ENCODE results near the gene MSANTD3.

The MSANTD3 gene

DNA sequence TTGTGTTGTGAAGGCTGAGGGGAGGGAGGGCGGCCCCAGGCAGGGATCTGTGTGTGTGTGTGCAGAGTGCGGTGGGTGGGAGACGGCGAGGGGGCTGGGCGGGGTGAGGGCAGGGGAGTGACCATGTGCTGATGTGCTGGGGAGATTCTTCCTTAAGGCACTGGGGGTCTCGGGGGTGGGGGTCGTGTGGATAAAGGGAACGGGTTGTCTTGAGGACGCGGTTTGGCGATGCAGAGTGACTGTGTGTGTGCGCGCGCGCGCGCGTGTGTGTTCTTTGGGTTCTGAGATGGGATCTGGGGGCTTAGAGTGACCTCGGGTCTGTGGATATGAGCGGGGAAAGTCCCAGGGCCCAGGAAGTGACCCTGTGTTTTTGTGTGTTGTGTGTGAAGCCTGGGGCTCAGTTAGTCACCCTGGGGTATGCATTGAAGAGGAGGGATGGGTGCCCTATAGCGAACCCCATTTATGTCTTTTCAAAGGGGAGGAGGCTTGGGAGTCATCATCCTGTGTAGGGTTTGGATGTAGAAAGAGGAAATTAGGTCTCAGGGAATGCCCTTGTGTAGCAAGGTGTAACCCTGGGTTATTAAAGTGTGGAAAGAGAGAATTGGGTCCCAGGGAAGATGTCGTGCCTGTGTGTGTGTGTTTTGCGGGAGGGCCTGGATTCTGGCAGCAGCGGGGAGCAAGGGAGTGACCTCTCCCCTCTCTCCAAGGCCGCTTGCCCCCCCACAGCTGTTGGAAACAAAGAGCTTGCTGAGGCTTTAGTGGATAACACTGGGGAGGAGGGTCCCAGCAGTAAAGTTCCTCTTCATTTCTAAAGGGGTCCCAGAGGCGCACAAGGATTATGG is 47.4 kb downstream of the MSANTD3 start:
- Histone ChIP-seq H3K9ac (ENCODE audit: low read length) (no peak overlapping the region), H3K36me3 (ENCODE audit: control insufficient read depth in 1 of 2, insufficient read depth in 2 of 2, low read depth in 1 of 2, low read length in 2 of 2) (no peaks in the 10 kb centered on the region), H2BK12ac (ENCODE audit: low read length in 2 of 2) (no peak overlapping the region), H3K4ac (ENCODE audit: low read depth in 1 of 2, low read length in 2 of 2) (no peak overlapping the region), H3K4me1 (ENCODE audit: control insufficient read depth, insufficient read depth, low read depth, low read length) (peaks cover 7% of the 10 kb centered on the region), H2AK5ac (ENCODE audit: low read length, severe bottlenecking) (no peak overlapping the region), H3K18ac (ENCODE audit: low read depth in 1 of 2, low read length in 2 of 2) (peak overlapping the region in 1 of 2 experiments; percentile 16), H2AFZ (ENCODE audit: low read depth, low read length) (no peak overlapping the region), H3K79me1 (replicated peaks; ENCODE audit: low read length, poor library complexity, severe bottlenecking) (peaks cover 17% of the 10 kb centered on the region), H4K91ac (ENCODE audit: low read length) (no peak overlapping the region), H3K27me3 (ENCODE audit: control insufficient read depth in 1 of 2, insufficient read depth in 1 of 2, low read length in 2 of 2) (peaks cover 0 to 5% of the 10 kb centered on the region in 2 experiments), H3K14ac (ENCODE audit: low read length in 2 of 2) (no peak overlapping the region), H3K4me3 (ENCODE audit: insufficient read depth in 1 of 2, low read depth in 1 of 2, low read length in 2 of 2) (peak overlapping the region; percentile 82), H2BK5ac (ENCODE audit: low read depth, low read length, poor library complexity, severe bottlenecking) (no peak overlapping the region), H4K8ac (ENCODE audit: low read length) (no peak overlapping the region), H3K9me3 (ENCODE audit: control insufficient read depth, low read length) (no peaks in the 10 kb centered on the region), H3K23ac (ENCODE audit: low read length in 2 of 2) (no peak overlapping the region), H3K4me2 (ENCODE audit: low read length, poor library complexity, severe bottlenecking) (peak overlapping the region; percentile 99), H3K27ac (ENCODE audit: low read length, poor library complexity, severe bottlenecking) (no peak overlapping the region), H2BK15ac (ENCODE audit: low read depth, poor library complexity, severe bottlenecking) (no peak overlapping the region), H2BK120ac (ENCODE audit: low read depth, low read length) (no peak overlapping the region)
- WGBS = 15% methylated on average over 26 of the region's 26 CpGs
- peak; percentile 14 for DNase-seq

DNA sequence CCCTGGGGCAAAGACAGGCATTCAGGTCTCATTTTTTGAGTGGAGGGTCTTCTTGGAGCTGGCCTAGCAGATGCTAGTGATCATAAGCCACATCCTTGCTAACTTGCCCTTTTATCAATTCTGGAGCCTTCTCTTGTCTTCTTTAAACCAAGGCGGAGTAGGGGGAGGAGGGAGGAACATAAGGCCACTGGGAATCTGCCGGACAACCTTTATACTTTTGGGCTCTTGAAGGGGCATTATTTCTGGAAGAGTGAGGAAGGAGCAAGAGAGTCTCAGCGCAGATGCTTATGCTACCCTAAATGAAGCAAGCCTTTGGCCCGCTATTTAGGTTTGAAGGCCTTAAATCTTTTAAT is 48.0 kb downstream of the MSANTD3 start:
- no peak overlapping the region for H2AK5ac ChIP-seq (ENCODE audit: low read length, severe bottlenecking)
- no peak overlapping the region for H3K4ac ChIP-seq (ENCODE audit: low read depth in 1 of 2, low read length in 2 of 2)
- no peak overlapping the region for H3K4me3 ChIP-seq (ENCODE audit: insufficient read depth in 1 of 2, low read depth in 1 of 2, low read length in 2 of 2)
- peaks cover 7% of the 10 kb centered on the region for H3K4me1 ChIP-seq (ENCODE audit: control insufficient read depth, insufficient read depth, low read depth, low read length)
- no peak overlapping the region for H3K9ac ChIP-seq (ENCODE audit: low read length)
- H2AFZ ChIP-seq (ENCODE audit: low read depth, low read length) = no peak overlapping the region
- H3K4me2 ChIP-seq (ENCODE audit: low read length, poor library complexity, severe bottlenecking) = no peak overlapping the region
- H4K8ac ChIP-seq (ENCODE audit: low read length) = no peak overlapping the region
- no peak overlapping the region for H3K14ac ChIP-seq (ENCODE audit: low read length in 2 of 2)
- 75% methylated on average over 4 of the region's 4 CpGs for WGBS
- no peak overlapping the region for H3K23ac ChIP-seq (ENCODE audit: low read length in 2 of 2)
- no peak overlapping the region for H3K27ac ChIP-seq (ENCODE audit: low read length, poor library complexity, severe bottlenecking)
- H3K18ac ChIP-seq (ENCODE audit: low read depth in 1 of 2, low read length in 2 of 2) = no peak overlapping the region
- DNase-seq = no peak
- H3K79me1 ChIP-seq (replicated peaks; ENCODE audit: low read length, poor library complexity, severe bottlenecking) = peaks cover 17% of the 10 kb centered on the region
- no peak overlapping the region for H2BK12ac ChIP-seq (ENCODE audit: low read length in 2 of 2)
- no peaks in the 10 kb centered on the region for H3K9me3 ChIP-seq (ENCODE audit: control insufficient read depth, low read length)
- no peak overlapping the region for H4K91ac ChIP-seq (ENCODE audit: low read length)
- peaks cover 0 to 5% of the 10 kb centered on the region in 2 experiments for H3K27me3 ChIP-seq (ENCODE audit: control insufficient read depth in 1 of 2, insufficient read depth in 1 of 2, low read length in 2 of 2)
- H3K36me3 ChIP-seq (ENCODE audit: control insufficient read depth in 1 of 2, insufficient read depth in 2 of 2, low read depth in 1 of 2, low read length in 2 of 2) = no peaks in the 10 kb centered on the region
- no peak overlapping the region for H2BK5ac ChIP-seq (ENCODE audit: low read depth, low read length, poor library complexity, severe bottlenecking)
- no peak overlapping the region for H2BK120ac ChIP-seq (ENCODE audit: low read depth, low read length)
- no peak overlapping the region for H2BK15ac ChIP-seq (ENCODE audit: low read depth, poor library complexity, severe bottlenecking)

DNA sequence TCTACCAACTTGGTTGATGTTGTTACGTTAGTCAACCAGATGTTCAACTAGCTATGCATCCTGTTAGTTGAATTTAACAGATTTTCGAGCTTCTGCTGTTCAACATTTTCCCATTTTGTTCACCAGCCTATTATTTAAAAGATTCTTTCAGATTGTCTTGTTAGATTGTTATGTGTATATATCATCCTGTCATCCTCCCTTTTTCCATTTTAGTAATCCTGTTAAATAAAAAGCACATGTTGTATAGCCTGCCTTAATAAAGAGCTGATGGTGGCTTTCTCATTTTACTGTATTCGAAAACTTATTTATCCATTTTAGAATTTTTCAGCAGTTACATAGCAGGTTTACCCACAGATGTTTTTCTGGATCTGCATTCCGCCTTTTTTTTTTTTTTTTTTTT is 50.3 kb downstream of the MSANTD3 start:
- Histone ChIP-seq H3K36me3 (ENCODE audit: control insufficient read depth in 1 of 2, insufficient read depth in 2 of 2, low read depth in 1 of 2, low read length in 2 of 2) (no peaks in the 10 kb centered on the region), H2AFZ (ENCODE audit: low read depth, low read length) (no peak overlapping the region), H4K91ac (ENCODE audit: low read length) (no peak overlapping the region), H2BK12ac (ENCODE audit: low read length in 2 of 2) (no peak overlapping the region), H2BK120ac (ENCODE audit: low read depth, low read length) (no peak overlapping the region), H3K9ac (ENCODE audit: low read length) (no peak overlapping the region), H3K4me3 (ENCODE audit: insufficient read depth in 1 of 2, low read depth in 1 of 2, low read length in 2 of 2) (no peak overlapping the region), H3K4me1 (ENCODE audit: control insufficient read depth, insufficient read depth, low read depth, low read length) (peaks cover 7% of the 10 kb centered on the region), H3K4ac (ENCODE audit: low read depth in 1 of 2, low read length in 2 of 2) (no peak overlapping the region), H3K14ac (ENCODE audit: low read length in 2 of 2) (no peak overlapping the region), H2BK5ac (ENCODE audit: low read depth, low read length, poor library complexity, severe bottlenecking) (no peak overlapping the region), H3K27ac (ENCODE audit: low read length, poor library complexity, severe bottlenecking) (no peak overlapping the region), H3K18ac (ENCODE audit: low read depth in 1 of 2, low read length in 2 of 2) (no peak overlapping the region), H3K9me3 (ENCODE audit: control insufficient read depth, low read length) (no peaks in the 10 kb centered on the region), H3K27me3 (ENCODE audit: control insufficient read depth in 1 of 2, insufficient read depth in 1 of 2, low read length in 2 of 2) (peaks cover 0 to 5% of the 10 kb centered on the region in 2 experiments), H2AK5ac (ENCODE audit: low read length, severe bottlenecking) (no peak overlapping the region), H2BK15ac (ENCODE audit: low read depth, poor library complexity, severe bottlenecking) (no peak overlapping the region), H3K23ac (ENCODE audit: low read length in 2 of 2) (no peak overlapping the region), H3K4me2 (ENCODE audit: low read length, poor library complexity, severe bottlenecking) (no peak overlapping the region), H4K8ac (ENCODE audit: low read length) (no peak overlapping the region), H3K79me1 (replicated peaks; ENCODE audit: low read length, poor library complexity, severe bottlenecking) (peaks cover 20% of the 10 kb centered on the region)
- 100% methylated on average over 3 of the region's 4 CpGs for WGBS
- no peak for DNase-seq

DNA sequence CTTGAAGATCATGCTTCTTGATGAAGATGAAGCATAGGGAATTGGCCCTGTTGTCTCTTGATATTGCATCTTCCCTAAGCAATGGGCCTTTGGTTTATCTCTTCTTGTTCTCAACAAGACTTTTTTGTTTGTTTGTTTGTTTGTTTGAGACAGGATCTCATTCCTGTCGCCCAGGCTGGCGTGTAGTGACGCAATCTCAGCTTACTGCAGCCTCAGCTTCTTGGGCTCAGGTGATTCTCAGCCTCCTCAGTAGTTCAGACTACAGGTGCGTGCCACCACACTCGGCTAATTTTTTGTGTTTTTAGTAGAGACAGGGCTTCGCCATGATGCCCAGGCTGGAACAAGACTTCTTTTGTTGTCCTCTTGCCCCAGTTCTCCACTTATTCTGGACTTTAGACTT is 51.2 kb downstream of the MSANTD3 start:
- H3K14ac ChIP-seq (ENCODE audit: low read length in 2 of 2) = no peak overlapping the region
- no peak overlapping the region for H3K4ac ChIP-seq (ENCODE audit: low read depth in 1 of 2, low read length in 2 of 2)
- H3K23ac ChIP-seq (ENCODE audit: low read length in 2 of 2) = no peak overlapping the region
- peaks cover 0 to 5% of the 10 kb centered on the region in 2 experiments for H3K27me3 ChIP-seq (ENCODE audit: control insufficient read depth in 1 of 2, insufficient read depth in 1 of 2, low read length in 2 of 2)
- H2BK120ac ChIP-seq (ENCODE audit: low read depth, low read length) = no peak overlapping the region
- H3K4me1 ChIP-seq (ENCODE audit: control insufficient read depth, insufficient read depth, low read depth, low read length) = peaks cover 7% of the 10 kb centered on the region
- no peaks in the 10 kb centered on the region for H3K36me3 ChIP-seq (ENCODE audit: control insufficient read depth in 1 of 2, insufficient read depth in 2 of 2, low read depth in 1 of 2, low read length in 2 of 2)
- no peak overlapping the region for H2AFZ ChIP-seq (ENCODE audit: low read depth, low read length)
- H2BK15ac ChIP-seq (ENCODE audit: low read depth, poor library complexity, severe bottlenecking) = no peak overlapping the region
- H3K4me2 ChIP-seq (ENCODE audit: low read length, poor library complexity, severe bottlenecking) = no peak overlapping the region
- H3K18ac ChIP-seq (ENCODE audit: low read depth in 1 of 2, low read length in 2 of 2) = no peak overlapping the region
- H3K9me3 ChIP-seq (ENCODE audit: control insufficient read depth, low read length) = no peaks in the 10 kb centered on the region
- H2BK12ac ChIP-seq (ENCODE audit: low read length in 2 of 2) = no peak overlapping the region
- H4K8ac ChIP-seq (ENCODE audit: low read length) = no peak overlapping the region
- peaks cover 23% of the 10 kb centered on the region for H3K79me1 ChIP-seq (replicated peaks; ENCODE audit: low read length, poor library complexity, severe bottlenecking)
- WGBS = 92% methylated on average over 6 of the region's 6 CpGs
- H2BK5ac ChIP-seq (ENCODE audit: low read depth, low read length, poor library complexity, severe bottlenecking) = no peak overlapping the region
- DNase-seq = no peak
- H3K4me3 ChIP-seq (ENCODE audit: insufficient read depth in 1 of 2, low read depth in 1 of 2, low read length in 2 of 2) = no peak overlapping the region
- H2AK5ac ChIP-seq (ENCODE audit: low read length, severe bottlenecking) = no peak overlapping the region
- no peak overlapping the region for H4K91ac ChIP-seq (ENCODE audit: low read length)
- no peak overlapping the region for H3K9ac ChIP-seq (ENCODE audit: low read length)
- H3K27ac ChIP-seq (ENCODE audit: low read length, poor library complexity, severe bottlenecking) = no peak overlapping the region
